Heart right ventricle (tissue), 16 donors: ENCODE measurements around the gene TRIM44. TPM values are rescaled to one million over a fixed set of nuclear protein-coding genes. Genes with fewer than 3 reads are reported as not detected.

Experiments
- ATAC-seq, 8 donors: fragments of 200-7000 bp; cut with Tn5 transposase; one replicate each; pipeline ENCODE4 v1.9.1; 2020; ENCODE audit warnings: mild to moderate bottlenecking in 8 of 8, moderate library complexity in 8 of 8, moderate number of reproducible peaks in 1 of 8
- DNase-seq, 2 donors: peaks; one replicate each; pipeline ENCODE4 v3.0.0-alpha.2; 2020
- H3K27ac ChIP-seq, 10 donors: fragments of 200-600 bp; sonication (generic) in 2 of 10; one replicate each; pipeline versions ENCODE4 v1.5.0 to v1.8.0; 2020 to 2022; ENCODE audit warnings: mild to moderate bottlenecking in 3 of 10
- H3K27me3 ChIP-seq, 7 donors: fragments of 200-600 bp; one replicate each; pipeline ENCODE4 v1.8.0; 2021 to 2022; ENCODE audit warnings: mild to moderate bottlenecking in 2 of 7
- H3K36me3 ChIP-seq, 9 donors: fragments of 200-600 bp; sonication (generic) in 1 of 9; one replicate each; pipeline versions ENCODE4 v1.5.0 to v1.8.0; 2020 to 2022; ENCODE audit warnings: mild to moderate bottlenecking in 2 of 9
- H3K4me1 ChIP-seq, 9 donors: fragments of 200-600 bp; sonication (generic) in 1 of 9; one replicate each; pipeline versions ENCODE4 v1.5.0 to v1.8.0; 2020 to 2022; ENCODE audit warnings: mild to moderate bottlenecking in 4 of 9
- H3K4me3 ChIP-seq, 10 donors: fragments of 200-600 bp; sonication (generic) in 2 of 10; one replicate each; pipeline versions ENCODE4 v1.5.0 to v1.8.0; 2020 to 2022; ENCODE audit warnings: mild to moderate bottlenecking in 7 of 10, moderate library complexity in 2 of 10
- H3K9me3 ChIP-seq, 11 donors: fragments of 200-600 bp in 10 of 11; sonication (generic) in 2 of 11; one replicate each; pipeline versions ENCODE4 v1.5.0 to v1.8.0; 2013 to 2022; ENCODE audit warnings: mild to moderate bottlenecking in 2 of 11, control low read depth in 1 of 11, moderate library complexity in 1 of 11
- WGBS, 2 donors: extraction: QIAGEN DNeasy Blood & Tissue Kit; methylation state at CpG; one replicate each; pipeline ENCODE4 v1.1.7; 2013; ENCODE audit warnings: inconsistent platforms in 1 of 2; 5-methylcytosine and 5-hydroxymethylcytosine counted together
- intact Hi-C, 10 donors: fragments of 100-400 bp; cut with DNase I; formaldehyde crosslinking; loops; one replicate each; pipeline versions ENCODE4 v1.11.1 to v1.14.2; 2022
- polyA plus RNA-seq, 2 donors: library from polyadenylated mRNA; stranded (reverse); fragments of 200-250 nt; gene quantifications; one replicate each; pipeline ENCODE4 v1.2.3, GENCODE V29; 2013
- total RNA-seq, 10 donors: library from RNA; stranded (reverse); fragmentation: NEBNext Ultra II Directional in 3 of 10; extraction: Animal tissue kit (Norgen Biotek cat#: 25700) in 3 of 10; gene quantifications; one replicate each; pipeline versions ENCODE4 v1.2.1 to v1.2.4, GENCODE V29; 2021 to 2023
- TF ChIP-seq, protein P1 (sequence below), 9 donors: fragments of 200-600 bp; sonication (generic) in 2 of 9; IDR thresholded peaks; one replicate each; pipeline versions ENCODE4 v1.5.0 to v1.8.0; 2021 to 2022; ENCODE audit warnings: antibody characterized with exemption in 9 of 9, mild to moderate bottlenecking in 5 of 9, moderate library complexity in 1 of 9
- donor health status: Arrhythmogenic right ventricular cardiomyopathy.
- donor health status: ischemic (EF 13 %, LVEDD 7.1; RV severe dilation, severe dysfunction).
- donor health status: healthy with polysubstance abuse.
- donor health status: DM: no; HTN: yes; CAD: no.
- donor health status: DM: no; HTN: no; CAD: no.
- donor health status: ischemic (EF 25% LVEDD 6.9; RV normal size, moderate dysfunction).
- donor health status: ischemic (EF 25% LVEDD 5.7; RV mildly dilated, moderate dysfunction).
- donor health status: healthy.
- donor health status: DM: yes; HTN: yes; CAD: no.
- donor health status: Ischemic cardiomyopathy.
- donor health status: ischemic (EF 35%, LVEDD 5.7; RV mildly dilated, moderate dysfunction).
- donor health status: nonischemic (EF 11% LVEDD 7.7; RV severe dilation, severe dysfunction).
- donor health status: DM: yes; HTN: yes; CAD: no.
- donor health status: PGD.
- donor health status: ischemic (EF 29% LVEDD 5.4; RV normal size, mild dysfunction).
- donor health status: nonischemic (EF 23%, LVEDD 6.1; RV moderate dilation, normal function).

TRIM44 gene
- total and polyA plus RNA-seq, 12 donors: 6.4 to 59.2 (median 44.5) TPM

DNA sequence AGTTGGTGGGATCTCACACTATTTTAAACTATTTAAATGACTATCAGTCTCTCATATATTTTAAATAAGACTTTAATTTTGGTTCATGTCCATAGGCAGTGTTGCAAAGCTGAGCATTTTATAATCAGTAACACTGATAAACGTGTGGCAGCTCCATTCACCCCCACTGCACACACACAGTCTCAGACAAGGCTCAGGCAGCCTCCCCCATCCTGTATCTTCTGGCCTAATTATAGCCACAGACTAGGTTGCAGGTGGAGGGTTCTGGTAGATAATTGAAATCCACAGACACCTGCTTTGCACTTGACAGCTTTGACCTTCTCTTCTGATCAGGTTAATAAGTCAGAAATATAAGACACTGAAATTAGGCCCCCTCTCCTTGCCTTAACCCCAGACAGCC is 162.8 kb downstream of the TRIM44 start:
- H3K27ac ChIP-seq: no peak overlapping the region
- DNase-seq: no peak
- no peaks in the 10 kb centered on the region for H3K36me3 ChIP-seq
- intact Hi-C loops: loop anchor here in 9 of 10 donors (10.0 kb wide), 8 partner anchors 119 to 439 kb away; partner anchors contain the start of genes FJX1 (in 3 of the 9) and LDLRAD3 (in 1 of the 9)
- H3K4me3 ChIP-seq: no peak overlapping the region
- no peaks in the 10 kb centered on the region for H3K9me3 ChIP-seq
- TF ChIP-seq, protein P1, sequence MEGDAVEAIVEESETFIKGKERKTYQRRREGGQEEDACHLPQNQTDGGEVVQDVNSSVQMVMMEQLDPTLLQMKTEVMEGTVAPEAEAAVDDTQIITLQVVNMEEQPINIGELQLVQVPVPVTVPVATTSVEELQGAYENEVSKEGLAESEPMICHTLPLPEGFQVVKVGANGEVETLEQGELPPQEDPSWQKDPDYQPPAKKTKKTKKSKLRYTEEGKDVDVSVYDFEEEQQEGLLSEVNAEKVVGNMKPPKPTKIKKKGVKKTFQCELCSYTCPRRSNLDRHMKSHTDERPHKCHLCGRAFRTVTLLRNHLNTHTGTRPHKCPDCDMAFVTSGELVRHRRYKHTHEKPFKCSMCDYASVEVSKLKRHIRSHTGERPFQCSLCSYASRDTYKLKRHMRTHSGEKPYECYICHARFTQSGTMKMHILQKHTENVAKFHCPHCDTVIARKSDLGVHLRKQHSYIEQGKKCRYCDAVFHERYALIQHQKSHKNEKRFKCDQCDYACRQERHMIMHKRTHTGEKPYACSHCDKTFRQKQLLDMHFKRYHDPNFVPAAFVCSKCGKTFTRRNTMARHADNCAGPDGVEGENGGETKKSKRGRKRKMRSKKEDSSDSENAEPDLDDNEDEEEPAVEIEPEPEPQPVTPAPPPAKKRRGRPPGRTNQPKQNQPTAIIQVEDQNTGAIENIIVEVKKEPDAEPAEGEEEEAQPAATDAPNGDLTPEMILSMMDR (IDR thresholded peaks at IDR 0.05): no peak
- peak in 1 of 8 donors; percentile 59 for ATAC-seq
- no peaks in the 10 kb centered on the region for H3K27me3 ChIP-seq
- WGBS, 2 donors: 25 to 53% methylated on average over 1 of the region's 1 CpG
- peaks cover 0 to 34% (median 21%) of the 10 kb centered on the region in 9 donors for H3K4me1 ChIP-seq

DNA sequence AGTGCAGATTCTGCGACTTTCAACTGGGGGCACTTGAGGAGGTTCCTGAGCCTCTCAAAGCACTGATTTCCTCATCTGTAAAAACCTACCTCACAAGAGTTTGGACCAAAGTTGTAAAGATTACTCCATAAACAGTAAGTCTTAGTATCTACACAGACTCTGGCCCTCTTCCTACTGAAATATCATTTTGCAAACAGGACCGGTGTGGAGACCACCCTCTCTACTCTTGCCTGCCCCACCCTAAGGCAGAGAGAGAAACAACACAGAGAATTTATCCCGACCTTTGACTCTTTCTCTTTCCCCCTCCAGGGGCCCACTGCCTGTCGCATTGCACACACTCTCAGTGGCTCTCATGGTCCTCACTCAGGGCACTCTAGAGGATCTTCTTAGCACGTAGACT is 163.4 kb downstream of the TRIM44 start:
- H3K4me1 ChIP-seq: peaks cover 0 to 28% (median 17%) of the 10 kb centered on the region in 9 donors

DNA sequence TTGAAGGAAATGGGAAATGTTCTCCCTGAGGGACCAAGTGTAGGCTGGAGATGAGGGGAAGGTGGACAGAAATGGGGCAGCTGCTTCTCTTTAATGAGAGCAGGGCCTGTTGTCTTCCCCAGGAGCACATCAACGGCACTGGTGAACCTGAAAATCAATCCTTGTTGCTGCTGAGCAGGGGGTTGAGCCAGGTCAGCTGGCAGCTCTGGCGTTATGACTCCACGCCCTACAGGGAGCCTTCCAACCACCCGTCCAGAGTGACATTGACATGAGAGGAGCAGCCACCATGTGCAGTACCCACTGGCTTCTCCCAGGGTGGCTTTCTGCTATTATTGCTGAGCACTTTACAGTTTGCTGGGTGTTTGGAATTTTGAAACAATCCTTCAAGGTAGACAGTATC is 164.4 kb downstream of the TRIM44 start:
- Histone ChIP-seq H3K27ac (no peak overlapping the region), H3K36me3 (no peaks in the 10 kb centered on the region), H3K27me3 (no peaks in the 10 kb centered on the region), H3K4me3 (no peak overlapping the region), H3K9me3 (peaks cover 0 to 3% (median 0%) of the 10 kb centered on the region in 11 donors), H3K4me1 (peaks cover 0 to 19% (median 14%) of the 10 kb centered on the region in 9 donors)
- TF ChIP-seq, protein P1 (IDR thresholded peaks at IDR 0.05): no peak
- 58 to 67% methylated on average over 4 of the region's 4 CpGs for WGBS, 2 donors
- DNase-seq (peak in 1 of 2 donors; percentile 19), ATAC-seq (peak in 4 of 8 donors; percentile 21 to 67 (median 58))
- intact Hi-C loops: loop anchor here in 9 of 10 donors (2.0 to 10.0 kb wide), 9 partner anchors 118 to 438 kb away; partner anchors contain the start of genes FJX1 (in 4 of the 9) and LDLRAD3 (in 1 of the 9)

More for the DNA sequence above, 163.4 kb downstream of the TRIM44 start:
- Histone ChIP-seq H3K36me3 (no peaks in the 10 kb centered on the region), H3K27ac (no peak overlapping the region), H3K9me3 (no peaks in the 10 kb centered on the region), H3K4me3 (no peak overlapping the region), H3K27me3 (no peaks in the 10 kb centered on the region)
- ATAC-seq (no peak), DNase-seq (no peak)
- intact Hi-C loops: loop anchor here in 9 of 10 donors (2.0 to 10.0 kb wide), 9 partner anchors 119 to 439 kb away; partner anchors contain the start of genes FJX1 (in 4 of the 9) and LDLRAD3 (in 1 of the 9)
- WGBS, 2 donors: 94 to 96% methylated on average over 5 of the region's 5 CpGs
- TF ChIP-seq, protein P1 (IDR thresholded peaks at IDR 0.05): no peak

DNA sequence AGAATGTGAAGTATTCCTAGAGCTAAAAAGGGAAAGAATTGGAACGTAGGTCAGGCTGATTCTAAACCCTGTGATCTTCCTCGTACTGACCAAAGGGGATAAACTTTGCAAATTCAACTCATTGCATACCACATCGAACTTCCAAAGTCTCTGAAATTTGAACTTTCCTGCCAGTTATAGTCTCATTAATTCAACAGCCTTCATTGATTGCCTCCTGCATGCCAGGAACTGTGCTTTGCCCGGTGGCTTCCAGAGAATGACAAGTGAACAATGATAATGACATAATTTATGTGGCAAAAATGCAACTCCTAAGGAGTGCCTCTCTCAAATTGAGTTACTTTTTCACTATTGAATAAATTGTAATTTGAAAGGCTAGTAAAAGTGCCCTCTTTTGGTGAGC is 173.6 kb downstream of the TRIM44 start:
- intact Hi-C loops: loop anchor here in 1 of 10 donors (10.0 kb wide), 1 partner anchor 299 kb away; no protein-coding TSS in a partner anchor
- DNase-seq (no peak), ATAC-seq (no peak)
- Histone ChIP-seq H3K4me3 (no peak overlapping the region), H3K4me1 (no peaks in the 10 kb centered on the region), H3K9me3 (peaks cover 0 to 18% (median 0%) of the 10 kb centered on the region in 11 donors), H3K27ac (no peak overlapping the region), H3K36me3 (no peaks in the 10 kb centered on the region), H3K27me3 (no peaks in the 10 kb centered on the region)
- TF ChIP-seq, protein P1 (IDR thresholded peaks at IDR 0.05): no peak
- 92 to 97% methylated on average over 4 of the region's 4 CpGs for WGBS, 2 donors
